GM10847 (cell line): ENCODE data around the gene INO80.

Experiments
- POLR2A ChIP-seq: IDR thresholded peaks from 2 replicates; pipeline ENCODE4 v1.6.1; 2011; ENCODE audit not compliant: insufficient read length; ENCODE audit errors: extremely low read depth

INO80 gene, protein sequence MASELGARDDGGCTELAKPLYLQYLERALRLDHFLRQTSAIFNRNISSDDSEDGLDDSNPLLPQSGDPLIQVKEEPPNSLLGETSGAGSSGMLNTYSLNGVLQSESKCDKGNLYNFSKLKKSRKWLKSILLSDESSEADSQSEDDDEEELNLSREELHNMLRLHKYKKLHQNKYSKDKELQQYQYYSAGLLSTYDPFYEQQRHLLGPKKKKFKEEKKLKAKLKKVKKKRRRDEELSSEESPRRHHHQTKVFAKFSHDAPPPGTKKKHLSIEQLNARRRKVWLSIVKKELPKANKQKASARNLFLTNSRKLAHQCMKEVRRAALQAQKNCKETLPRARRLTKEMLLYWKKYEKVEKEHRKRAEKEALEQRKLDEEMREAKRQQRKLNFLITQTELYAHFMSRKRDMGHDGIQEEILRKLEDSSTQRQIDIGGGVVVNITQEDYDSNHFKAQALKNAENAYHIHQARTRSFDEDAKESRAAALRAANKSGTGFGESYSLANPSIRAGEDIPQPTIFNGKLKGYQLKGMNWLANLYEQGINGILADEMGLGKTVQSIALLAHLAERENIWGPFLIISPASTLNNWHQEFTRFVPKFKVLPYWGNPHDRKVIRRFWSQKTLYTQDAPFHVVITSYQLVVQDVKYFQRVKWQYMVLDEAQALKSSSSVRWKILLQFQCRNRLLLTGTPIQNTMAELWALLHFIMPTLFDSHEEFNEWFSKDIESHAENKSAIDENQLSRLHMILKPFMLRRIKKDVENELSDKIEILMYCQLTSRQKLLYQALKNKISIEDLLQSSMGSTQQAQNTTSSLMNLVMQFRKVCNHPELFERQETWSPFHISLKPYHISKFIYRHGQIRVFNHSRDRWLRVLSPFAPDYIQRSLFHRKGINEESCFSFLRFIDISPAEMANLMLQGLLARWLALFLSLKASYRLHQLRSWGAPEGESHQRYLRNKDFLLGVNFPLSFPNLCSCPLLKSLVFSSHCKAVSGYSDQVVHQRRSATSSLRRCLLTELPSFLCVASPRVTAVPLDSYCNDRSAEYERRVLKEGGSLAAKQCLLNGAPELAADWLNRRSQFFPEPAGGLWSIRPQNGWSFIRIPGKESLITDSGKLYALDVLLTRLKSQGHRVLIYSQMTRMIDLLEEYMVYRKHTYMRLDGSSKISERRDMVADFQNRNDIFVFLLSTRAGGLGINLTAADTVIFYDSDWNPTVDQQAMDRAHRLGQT (N-terminal part only)

GRCh38 chr15:41116116-41116961 is at the start of gene INO80:
TSS of gene INO80 (minus strand) at chr15:41116280. CDS start at chr15:41096310, 19,970 bp downstream.
- peak; percentile 65 for TF ChIP-seq POLR2A

- TF ChIP-seq POLR2A: no peak
These were observed 45.7 kb upstream of the INO80 start for GRCh38 chr15:41161736-41162135.

DNA sequence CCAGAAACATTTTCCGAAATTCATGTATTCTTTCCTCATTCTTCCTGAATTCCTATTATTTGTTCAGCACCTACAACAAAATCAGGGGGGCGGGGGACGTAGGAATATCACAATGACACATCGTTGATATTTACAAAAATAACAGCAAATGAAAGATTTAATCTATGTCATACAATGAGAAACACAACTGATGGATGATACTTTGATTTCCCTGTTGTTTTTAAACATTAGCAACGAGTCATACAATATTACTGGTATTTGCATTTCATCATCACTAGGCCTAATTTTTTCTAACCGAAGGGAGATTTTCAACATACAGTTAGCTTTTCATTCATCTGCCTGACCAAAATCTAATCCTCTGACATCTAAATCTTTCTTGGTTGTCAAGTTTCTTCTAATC is 45.3 kb upstream of the INO80 start:
- no peak for TF ChIP-seq POLR2A

- no peak for TF ChIP-seq POLR2A
These were observed 44.7 kb upstream of the INO80 start for GRCh38 chr15:41160639-41161315.

DNA sequence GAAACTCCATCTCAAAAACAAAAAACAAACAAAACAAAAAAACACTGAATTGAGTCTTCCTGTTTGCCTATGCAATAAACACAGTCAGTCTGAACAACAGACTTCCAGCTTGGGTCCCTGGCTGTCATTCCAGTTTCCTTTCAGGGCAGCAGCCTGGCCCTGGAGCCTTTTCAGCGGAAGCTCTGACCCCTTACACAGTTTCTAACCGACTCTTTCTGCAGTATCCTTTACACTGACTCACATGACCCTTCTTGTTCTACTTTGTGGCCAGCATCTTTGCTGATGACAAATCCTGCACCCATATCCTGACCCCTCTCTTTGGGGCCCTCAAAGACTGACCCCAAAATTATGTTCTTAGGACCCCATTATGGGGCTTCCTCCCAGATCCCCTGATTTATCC is 38.3 kb upstream of the INO80 start:
- TF ChIP-seq POLR2A: no peak

DNA sequence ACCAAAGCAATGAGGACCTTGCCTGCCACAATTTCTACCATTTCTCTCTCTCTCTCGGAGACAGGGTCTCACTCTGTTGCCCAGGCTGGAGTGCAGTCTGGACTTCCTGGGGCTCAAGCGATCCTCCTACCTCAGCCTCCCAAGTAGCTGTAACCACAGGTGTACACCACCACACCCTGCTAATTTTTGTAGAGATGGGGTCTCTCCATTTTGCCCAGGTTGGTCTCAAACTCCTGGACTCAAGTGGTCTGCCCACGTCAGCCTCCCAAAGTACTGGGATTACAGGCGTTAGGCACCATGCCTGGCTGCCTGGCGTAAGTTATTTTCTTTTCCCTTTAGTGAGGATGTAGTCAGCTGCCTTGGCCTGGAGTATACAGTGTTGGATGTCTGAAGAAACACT is 37.7 kb upstream of the INO80 start:
- no peak for TF ChIP-seq POLR2A

DNA sequence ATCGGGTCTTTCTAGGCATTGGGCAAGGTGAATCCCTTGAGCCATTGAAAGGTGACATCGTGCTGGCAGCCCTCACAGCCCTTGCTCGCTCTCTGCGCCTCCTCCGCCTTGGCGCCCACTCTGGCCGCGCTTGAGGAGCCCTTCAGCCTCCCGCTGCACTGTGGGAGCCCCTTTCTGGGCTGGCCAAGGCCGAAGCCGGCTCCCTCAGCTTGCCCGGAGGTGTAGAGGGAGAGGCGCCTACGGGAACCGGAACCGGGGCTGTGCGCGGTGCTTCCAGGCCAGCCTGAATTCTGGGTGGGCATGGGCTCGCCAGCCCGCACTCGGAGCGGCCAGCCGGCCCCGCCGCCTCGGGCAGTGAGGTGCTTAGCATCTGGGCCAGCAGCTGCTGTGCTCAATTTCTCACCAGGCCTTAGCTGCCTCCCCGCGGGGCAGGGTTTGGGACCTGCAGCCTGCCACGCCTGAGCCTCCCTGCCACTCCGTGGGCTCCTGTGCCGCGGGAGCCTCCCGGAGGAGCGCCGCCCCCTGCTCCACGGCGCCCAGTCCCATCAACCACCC is 35.4 kb upstream of the INO80 start:
- no peak for TF ChIP-seq POLR2A

DNA sequence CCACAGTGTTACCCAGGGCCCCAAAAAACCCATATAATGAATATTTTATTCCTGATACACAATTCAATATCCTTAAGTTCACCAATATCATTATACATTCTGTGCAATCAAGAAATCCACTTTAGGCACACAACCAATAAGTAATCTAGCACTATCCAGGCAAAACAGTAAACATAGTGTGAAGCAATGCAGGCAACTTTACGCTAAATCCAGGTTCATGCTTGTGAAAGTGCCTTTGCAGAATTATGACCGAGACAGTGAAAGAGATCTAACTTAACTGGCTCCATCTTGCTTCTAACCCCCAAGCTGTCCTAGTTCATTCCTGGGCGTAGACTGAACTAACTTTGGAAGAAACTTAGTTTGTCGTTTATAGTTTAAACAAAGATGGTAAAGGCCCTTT is 34.2 kb upstream of the INO80 start:
- no peak for TF ChIP-seq POLR2A

GRCh38 chr15:41148065-41148464 is 32.0 kb upstream of the INO80 start:
- no peak for TF ChIP-seq POLR2A

- TF ChIP-seq POLR2A: no peak
These were observed 23.5 kb upstream of the INO80 start for GRCh38 chr15:41139619-41140018.

- no peak for TF ChIP-seq POLR2A
These were observed 17.4 kb upstream of the INO80 start for GRCh38 chr15:41133454-41133853.

DNA sequence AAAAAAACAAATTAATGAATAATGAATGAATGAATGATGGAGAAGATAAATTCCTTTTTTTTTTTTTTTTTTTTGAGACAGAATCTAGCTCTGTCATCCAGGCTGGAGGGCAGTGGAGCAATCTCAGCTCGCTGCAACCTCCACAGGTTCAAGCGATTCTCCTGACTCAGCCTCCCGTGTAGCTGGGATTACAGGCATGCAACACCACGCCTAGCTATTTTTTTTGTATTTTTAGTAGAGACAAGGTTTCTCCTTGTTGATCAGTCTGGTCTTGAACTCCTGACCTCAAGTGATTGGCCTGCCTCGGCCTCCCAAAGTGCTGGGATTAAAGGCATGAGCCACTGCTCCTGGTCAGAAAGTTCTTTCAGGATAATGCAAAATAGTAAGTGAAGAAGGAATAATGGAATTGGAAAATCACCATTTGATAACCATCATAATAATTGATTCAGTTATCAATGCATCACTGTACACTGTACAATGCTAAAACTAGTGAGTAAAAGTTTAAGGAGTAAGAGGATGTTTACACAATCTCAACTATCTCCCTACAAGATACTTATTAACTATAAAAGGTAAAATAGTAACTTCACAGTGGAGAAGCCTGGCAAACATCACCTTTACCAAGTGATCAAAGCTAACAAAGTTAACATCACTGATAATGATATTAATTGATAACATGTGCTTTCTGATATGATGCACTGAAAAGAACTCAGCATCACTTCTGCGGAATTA is 12.3 kb upstream of the INO80 start:
- no peak for TF ChIP-seq POLR2A
